CD1c-positive myeloid dendritic cell (primary cell): ENCODE data around the gene TIGD3.
"Not testable (repeated sequence)": the region's sequence is repeated elsewhere in the genome, so short reads cannot be mapped to it uniquely, and the experiment has no call there.

Source experiments
- DNase-seq: peaks from one replicate; pipeline ENCODE4 v3.0.0-alpha.2; 2016; ENCODE audit errors: extremely low spot score

Gene TIGD3

GRCh38 chr11:65325435-65325834 is 29.1 kb upstream of the TIGD3 start:
- DNase-seq, result no peak

- DNase-seq, result no peak
These were observed 27.5 kb upstream of the TIGD3 start for GRCh38 chr11:65327021-65327420.

GRCh38 chr11:65329478-65329877 is 25.1 kb upstream of the TIGD3 start:
- DNase-seq, result peak; percentile 50

- peak; percentile 94 for DNase-seq
These were observed 24.6 kb upstream of the TIGD3 start for GRCh38 chr11:65329944-65330403.

- no peak for DNase-seq
These were observed 24.0 kb upstream of the TIGD3 start for GRCh38 chr11:65330544-65330943.

GRCh38 chr11:65332591-65332990 is 22.0 kb upstream of the TIGD3 start:
- DNase-seq, result not testable (repeated sequence)

- no peak for DNase-seq
These were observed 19.8 kb upstream of the TIGD3 start for GRCh38 chr11:65334696-65335295.

- no peak for DNase-seq
These were observed 15.9 kb upstream of the TIGD3 start for GRCh38 chr11:65338676-65339075.

- no peak for DNase-seq
These were observed 14.3 kb upstream of the TIGD3 start for GRCh38 chr11:65340226-65340625.

- DNase-seq, result no peak
These were observed 12.7 kb upstream of the TIGD3 start for GRCh38 chr11:65341856-65342255.

GRCh38 chr11:65351511-65351910 is 3.0 kb upstream of the TIGD3 start:
- no peak for DNase-seq

- peak; percentile 58 for DNase-seq
These were observed 1.8 kb upstream of the TIGD3 start for GRCh38 chr11:65352783-65353182.

GRCh38 chr11:65353376-65353775 is 1.2 kb upstream of the TIGD3 start:
- DNase-seq, result no peak

GRCh38 chr11:65353900-65354264 is 669 bp upstream of the TIGD3 start:
- DNase-seq, result no peak

- DNase-seq, result peak; percentile 55
These were observed 643 bp downstream of the TIGD3 start for GRCh38 chr11:65355013-65355775.

- DNase-seq, result no peak
These were observed 1.3 kb downstream of the TIGD3 start for GRCh38 chr11:65355776-65356393.

- no peak for DNase-seq
These were observed 1.9 kb downstream of the TIGD3 start for GRCh38 chr11:65356394-65356972.

GRCh38 chr11:65357856-65358356 is 3.4 kb downstream of the TIGD3 start:
- DNase-seq, result no peak

- peak; percentile 69 for DNase-seq
These were observed 7.9 kb downstream of the TIGD3 start for GRCh38 chr11:65362320-65362931.

- DNase-seq, result no peak
These were observed 8.4 kb downstream of the TIGD3 start for GRCh38 chr11:65362966-65363365.

GRCh38 chr11:65363770-65364169 is 9.2 kb downstream of the TIGD3 start:
- no peak for DNase-seq

- DNase-seq, result peak; percentile 82
These were observed 11.8 kb downstream of the TIGD3 start for GRCh38 chr11:65366340-65366773.
